Lower leg skin (tissue), 3 donors: Measurements from ENCODE around the gene TSEN54.

Experiments
- CTCF ChIP-seq, 3 donors: fragments of 450-650 bp; IDR thresholded peaks; one replicate each; pipeline ENCODE4 v1.5.1; 2016; ENCODE audit warnings: antibody characterized with exemption in 3 of 3, mild to moderate bottlenecking in 3 of 3, moderate library complexity in 2 of 3
- POLR2A ChIP-seq, 2 donors: fragments of 450-650 bp; IDR thresholded peaks; one replicate each; pipeline ENCODE4 v1.6.1; 2016 to 2017; ENCODE audit warnings: antibody characterized with exemption in 2 of 2, mild to moderate bottlenecking in 1 of 2, moderate library complexity in 1 of 2

- no peak for TF ChIP-seq CTCF (IDR thresholded peaks at IDR 0.05)
- no peak for TF ChIP-seq POLR2A (IDR thresholded peaks at IDR 0.05)
Observed at GRCh38 chr17:75489511-75489955, 26.8 kb upstream of the TSEN54 start.
